ENCODE measurements around the gene ZNF428. TPM values are rescaled to one million over a fixed set of nuclear protein-coding genes. Genes with fewer than 3 reads are reported as not detected.
A peak's percentile ranks its signal among the peaks of the same experiment; 100 is the strongest.

Gene ZNF428
- total and polyA plus RNA-seq, 8 donors: 12.0 to 55.0 (median 19.4) TPM

GRCh38 chr19:43612374-43612773, 7.1 kb downstream of the ZNF428 start:
- Histone ChIP-seq H3K9me3 (no peaks in the 10 kb centered on the region), H3K36me3 (peaks cover 0 to 6% (median 6%) of the 10 kb centered on the region in 3 donors), H3K27me3 (no peaks in the 10 kb centered on the region), H3K27ac (no peak overlapping the region), H3K4me1 (no peaks in the 10 kb centered on the region), H3K4me3 (no peak overlapping the region)
- peak in 1 of 6 donors; percentile 35 for DNase-seq
- FAIRE-seq: no peak
- intact Hi-C loops (cut with DNase I): no loop called here
- TF ChIP-seq CTCF (IDR thresholded peaks at IDR 0.05): no peak
- no peak for ATAC-seq
- 96% methylated on average over 12 of the region's 12 CpGs for WGBS, 2 donors

GRCh38 chr19:43611788-43612187, 7.6 kb downstream of the ZNF428 start, which contains the start of gene SRRM5:
Gene SRRM5, plus strand, starts transcription at chr19:43612088. Its CDS starts 34 bp downstream, at chr19:43612122.
- Histone ChIP-seq H3K27me3 (no peaks in the 10 kb centered on the region), H3K36me3 (peaks cover 0 to 6% (median 6%) of the 10 kb centered on the region in 3 donors), H3K4me1 (no peaks in the 10 kb centered on the region), H3K9me3 (no peaks in the 10 kb centered on the region), H3K4me3 (no peak within 1 kb of the TSS), H3K27ac (no peak within 1 kb of the TSS)
- 93% methylated on average over 3 of the region's 3 CpGs for WGBS, 2 donors
- peak in 1 of 6 donors; percentile 54 for DNase-seq
- TF ChIP-seq CTCF (IDR thresholded peaks at IDR 0.05): no peak
- FAIRE-seq: no peak
- intact Hi-C loops (cut with DNase I): no loop called here
- no peak for ATAC-seq

- ATAC-seq (no peak), DNase-seq (no peak), FAIRE-seq (no peak)
- Histone ChIP-seq H3K27me3 (no peaks in the 10 kb centered on the region), H3K9me3 (no peaks in the 10 kb centered on the region), H3K27ac (no peak overlapping the region), H3K36me3 (peaks cover 0 to 6% (median 6%) of the 10 kb centered on the region in 3 donors), H3K4me3 (no peak overlapping the region), H3K4me1 (no peaks in the 10 kb centered on the region)
- WGBS, 2 donors: 83 to 90% methylated on average over 3 of the region's 3 CpGs
- TF ChIP-seq CTCF (IDR thresholded peaks at IDR 0.05): no peak
- intact Hi-C loops (cut with DNase I): no loop called here
Observed at GRCh38 chr19:43610493-43610892, 8.9 kb downstream of the ZNF428 start.

- no peak for TF ChIP-seq CTCF (IDR thresholded peaks at IDR 0.05)
- H3K4me1 ChIP-seq: no peaks in the 10 kb centered on the region
- no peak overlapping the region for H3K27ac ChIP-seq
- H3K4me3 ChIP-seq: no peak overlapping the region
- DNase-seq (peak in 1 of 6 donors; percentile 6), FAIRE-seq (no peak), ATAC-seq (no peak)
- no peaks in the 10 kb centered on the region for H3K9me3 ChIP-seq
- H3K27me3 ChIP-seq: no peaks in the 10 kb centered on the region
- 92 to 95% methylated on average over 7 of the region's 7 CpGs for WGBS, 2 donors
- intact Hi-C loops (cut with DNase I): no loop called here
- H3K36me3 ChIP-seq: peaks cover 0 to 6% (median 6%) of the 10 kb centered on the region in 3 donors
Observed at GRCh38 chr19:43609872-43610271, 9.6 kb downstream of the ZNF428 start.

Data from pancreas (tissue), 10 donors.